SKM-1 treated with dmso at 0.1 percent for 144 hours (cell line): Measurements from ENCODE around the gene TBXA2R.
"Not testable (repeated sequence)": the region's sequence is repeated elsewhere in the genome, so short reads cannot be mapped to it uniquely, and the experiment has no call there.

Experiments used
- DNase-seq: peaks from one replicate; lab custom pipeline; 2025; ENCODE audit not compliant: unreplicated experiment; lab: John Stamatoyannopoulos, UW

Gene TBXA2R

GRCh38 chr19:3641515-3642269 lies 35.0 kb upstream of the TBXA2R start:
- no peak for DNase-seq

- DNase-seq: no peak
Measured at GRCh38 chr19:3639479-3639878, 32.8 kb upstream of the TBXA2R start.

- no peak for DNase-seq
Measured at GRCh38 chr19:3638208-3639193, 31.8 kb upstream of the TBXA2R start.

GRCh38 chr19:3637621-3638020 lies 30.9 kb upstream of the TBXA2R start:
- no peak for DNase-seq

GRCh38 chr19:3636962-3637361 lies 30.3 kb upstream of the TBXA2R start:
- DNase-seq: no peak

- no peak for DNase-seq
Measured at GRCh38 chr19:3636506-3636905, 29.8 kb upstream of the TBXA2R start.

- no peak for DNase-seq
Measured at GRCh38 chr19:3634496-3635045, 27.9 kb upstream of the TBXA2R start.

- no peak for DNase-seq
Measured at GRCh38 chr19:3633559-3633988, 26.9 kb upstream of the TBXA2R start.

- no peak for DNase-seq
Measured at GRCh38 chr19:3632739-3633558, 26.3 kb upstream of the TBXA2R start.

- no peak for DNase-seq
Measured at GRCh38 chr19:3632098-3632497, 25.4 kb upstream of the TBXA2R start.

GRCh38 chr19:3631053-3631861 lies 24.6 kb upstream of the TBXA2R start:
- no peak for DNase-seq

- DNase-seq: not testable (repeated sequence)
Measured at GRCh38 chr19:3628766-3629165, 22.1 kb upstream of the TBXA2R start.

GRCh38 chr19:3627351-3627723 lies 20.7 kb upstream of the TBXA2R start:
- DNase-seq: no peak

GRCh38 chr19:3626473-3627350 lies 20.0 kb upstream of the TBXA2R start, which contains the start of gene CACTIN:
Gene CACTIN (minus strand): TSS chr19:3626790. CDS start chr19:3626762, 28 bp downstream.
- peak; percentile 97 for DNase-seq

GRCh38 chr19:3625996-3626472 lies 19.4 kb upstream of the TBXA2R start:
- DNase-seq: no peak

GRCh38 chr19:3623716-3624115 lies 17.0 kb upstream of the TBXA2R start:
- no peak for DNase-seq

- DNase-seq: no peak
Measured at GRCh38 chr19:3622224-3622623, 15.5 kb upstream of the TBXA2R start.

GRCh38 chr19:3621689-3622088 lies 15.0 kb upstream of the TBXA2R start:
- DNase-seq: no peak
